ENCODE measurements around the gene GPER1.

- TF ChIP-seq CTCF (IDR thresholded peaks at IDR 0.05; ENCODE audit: low read depth, low read length, poor library complexity, severe bottlenecking) (no peak), EZH2phosphoT487 (IDR thresholded peaks at IDR 0.05; ENCODE audit: borderline replicate concordance, low read length) (no peak)
These were observed 44.2 kb upstream of the GPER1 start for GRCh38 chr7:1043552-1044188.
